Stimulated activated CD8-positive, alpha-beta memory T cell treated with anti-CD3 and anti-CD28 coated beads, Interleukin-15, amount 100 ng/mL, for 4 hours (primary cell): ENCODE results near the gene ELOB.
"Not testable (repeated sequence)": the region's sequence is repeated elsewhere in the genome, so short reads cannot be mapped to it uniquely, and the experiment has no call there.

Source experiments
- DNase-seq, 2 donors: peaks; one replicate each; pipeline ENCODE4 v3.0.0-alpha.2; 2020; ENCODE audit warnings: low read depth in 2 of 2

Gene ELOB

GRCh38 chr16:2748757-2749455 lies 28.2 kb downstream of the ELOB start:
- no peak for DNase-seq

DNA sequence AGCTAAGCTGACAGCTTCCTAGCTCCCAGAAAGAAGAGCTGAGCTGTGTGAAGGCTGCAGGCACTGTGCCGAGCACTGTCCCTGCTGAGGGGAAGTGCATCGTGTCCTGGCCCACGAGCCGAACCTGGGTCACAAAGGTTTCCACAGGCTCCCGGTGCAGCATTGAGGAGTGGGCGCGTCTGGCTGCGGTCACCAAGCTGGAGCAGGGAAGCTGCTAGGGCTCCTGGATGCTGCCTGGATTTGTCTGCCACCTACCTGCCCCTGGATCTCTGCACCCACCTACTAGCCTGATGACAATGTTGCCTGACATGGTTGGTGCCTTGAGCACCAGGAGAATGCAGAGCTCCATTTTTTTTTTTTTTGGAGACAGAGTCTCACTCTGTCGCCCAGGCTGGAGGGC lies 31.1 kb downstream of the ELOB start:
- no peak for DNase-seq

GRCh38 chr16:2745116-2745890 lies 31.8 kb downstream of the ELOB start:
- DNase-seq, result no peak

DNA sequence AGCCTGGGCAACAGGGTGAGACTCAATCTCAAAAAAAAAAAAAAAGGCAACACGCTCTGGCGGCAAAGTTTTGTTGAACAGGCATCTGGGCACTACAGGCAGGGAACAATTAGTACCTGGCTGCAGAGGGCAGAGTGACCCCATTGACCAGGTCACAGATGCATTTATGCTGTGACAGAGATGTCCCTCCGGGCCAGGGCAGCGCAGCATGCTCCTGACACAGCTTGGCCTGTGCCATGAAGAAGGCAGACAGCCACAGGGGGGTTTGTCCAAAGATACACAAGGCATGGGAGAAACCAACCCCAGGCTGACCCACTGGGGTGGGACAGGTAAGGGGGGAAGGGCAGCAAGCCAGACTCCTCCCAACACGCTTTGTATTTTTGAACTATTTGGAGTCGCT lies 32.4 kb downstream of the ELOB start:
- no peak for DNase-seq

- DNase-seq, result no peak
Measured at GRCh38 chr16:2743007-2743810, 33.9 kb downstream of the ELOB start.

DNA sequence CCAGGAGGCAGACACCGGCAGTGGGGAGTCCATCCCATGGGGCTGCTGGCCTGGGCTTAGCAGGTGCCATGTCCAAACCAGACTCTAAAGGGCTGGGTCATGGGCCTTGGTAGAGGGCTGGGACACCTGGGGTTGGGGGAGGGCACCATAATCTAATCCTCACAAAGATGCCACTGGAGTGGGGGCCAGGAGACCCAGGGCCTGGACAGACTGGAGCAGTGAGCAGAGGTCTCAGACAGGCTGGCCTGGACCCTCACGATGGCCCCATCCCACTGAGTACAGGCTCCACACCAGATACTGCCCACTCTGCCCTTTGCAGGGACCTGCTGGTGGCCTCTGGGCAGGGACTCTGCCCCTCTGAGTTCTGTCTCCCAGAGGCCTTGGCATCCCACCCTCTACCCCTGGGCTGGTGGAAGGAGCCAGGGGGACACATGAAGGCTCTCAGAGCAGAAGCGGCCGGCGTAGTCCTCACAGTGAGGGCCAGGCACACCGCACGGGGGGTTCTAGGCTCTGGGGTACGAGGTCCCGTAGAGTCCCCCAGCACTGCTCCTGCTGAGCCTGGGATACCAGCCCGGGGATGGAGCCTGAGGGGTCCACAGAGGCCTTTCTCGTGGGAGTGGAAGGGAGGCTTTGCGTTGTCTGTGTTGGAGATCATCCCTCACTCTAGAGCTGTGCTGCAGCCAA lies 34.6 kb downstream of the ELOB start:
- DNase-seq, result no peak

GRCh38 chr16:2741168-2741567 lies 35.9 kb downstream of the ELOB start:
- no peak for DNase-seq

GRCh38 chr16:2740476-2740875 lies 36.6 kb downstream of the ELOB start:
- DNase-seq, result no peak

DNA sequence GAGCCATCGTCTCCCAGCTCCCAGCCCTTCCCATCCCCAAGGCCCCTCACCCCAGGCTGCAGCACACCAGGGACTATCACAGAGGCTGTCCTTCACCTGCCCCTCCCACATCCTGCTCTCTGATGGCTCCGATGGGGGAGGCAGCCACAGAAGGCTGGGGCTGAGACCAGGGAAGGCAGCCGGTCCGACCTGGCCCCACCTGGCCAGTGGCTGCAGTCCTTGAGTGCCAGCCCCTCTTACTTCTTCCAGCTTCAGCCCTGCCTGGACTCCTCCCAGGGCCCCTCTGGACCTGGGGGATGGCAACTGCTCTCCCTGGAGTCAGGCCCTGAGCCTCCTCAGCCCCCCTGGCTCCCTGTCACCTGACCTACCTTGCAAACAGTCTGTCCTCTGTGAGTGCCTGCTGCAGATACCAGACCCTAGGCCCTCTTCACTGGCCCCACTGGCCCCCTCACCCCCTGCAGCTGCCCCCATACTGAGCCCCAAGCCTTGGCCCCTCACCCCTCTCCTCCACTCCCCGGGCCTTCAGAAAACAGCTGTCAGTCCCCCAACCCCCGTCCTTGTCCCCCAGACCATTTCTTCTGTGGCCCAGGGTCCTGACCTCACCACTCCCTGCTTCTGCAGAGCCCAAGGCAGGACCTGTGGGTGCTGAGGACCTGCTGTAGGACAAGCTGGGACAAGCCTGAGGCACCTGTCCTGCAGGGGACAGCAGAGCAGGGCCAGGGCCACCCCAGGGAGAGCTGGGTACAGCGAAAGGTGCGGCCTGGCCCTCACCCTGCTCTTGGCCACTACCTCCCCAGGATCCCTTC lies 37.3 kb downstream of the ELOB start:
- no peak for DNase-seq

- no peak for DNase-seq
Measured at GRCh38 chr16:2738615-2739014, 38.5 kb downstream of the ELOB start.

DNA sequence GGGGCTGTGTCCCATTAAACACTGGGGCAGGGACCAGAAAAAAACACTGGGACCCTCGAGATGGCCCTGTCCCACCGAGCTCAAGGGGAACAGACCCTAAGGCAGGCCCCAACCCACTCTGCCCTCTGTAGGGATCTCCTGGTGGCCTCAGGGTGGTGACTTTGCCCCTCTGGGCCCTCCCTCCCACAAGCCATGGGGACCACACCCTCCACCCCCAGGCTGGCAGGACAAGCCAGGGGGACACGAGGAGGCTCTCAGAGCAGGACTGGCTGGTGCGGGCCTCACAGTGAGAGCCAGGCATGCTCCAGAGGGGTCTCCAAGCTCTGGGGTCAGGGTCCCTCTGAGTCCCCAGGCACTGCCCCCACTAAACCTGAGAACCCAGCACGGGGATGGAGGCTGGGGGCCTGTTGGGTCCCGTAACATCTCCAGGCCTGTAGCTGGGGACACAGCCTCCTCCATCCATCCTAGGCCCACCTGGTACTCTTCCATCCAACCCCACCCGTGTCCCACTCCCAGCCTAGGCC lies 39.1 kb downstream of the ELOB start:
- DNase-seq, result no peak

GRCh38 chr16:2737238-2737605 lies 39.9 kb downstream of the ELOB start:
- DNase-seq, result no peak

GRCh38 chr16:2736476-2737237 lies 40.4 kb downstream of the ELOB start:
- no peak for DNase-seq

DNA sequence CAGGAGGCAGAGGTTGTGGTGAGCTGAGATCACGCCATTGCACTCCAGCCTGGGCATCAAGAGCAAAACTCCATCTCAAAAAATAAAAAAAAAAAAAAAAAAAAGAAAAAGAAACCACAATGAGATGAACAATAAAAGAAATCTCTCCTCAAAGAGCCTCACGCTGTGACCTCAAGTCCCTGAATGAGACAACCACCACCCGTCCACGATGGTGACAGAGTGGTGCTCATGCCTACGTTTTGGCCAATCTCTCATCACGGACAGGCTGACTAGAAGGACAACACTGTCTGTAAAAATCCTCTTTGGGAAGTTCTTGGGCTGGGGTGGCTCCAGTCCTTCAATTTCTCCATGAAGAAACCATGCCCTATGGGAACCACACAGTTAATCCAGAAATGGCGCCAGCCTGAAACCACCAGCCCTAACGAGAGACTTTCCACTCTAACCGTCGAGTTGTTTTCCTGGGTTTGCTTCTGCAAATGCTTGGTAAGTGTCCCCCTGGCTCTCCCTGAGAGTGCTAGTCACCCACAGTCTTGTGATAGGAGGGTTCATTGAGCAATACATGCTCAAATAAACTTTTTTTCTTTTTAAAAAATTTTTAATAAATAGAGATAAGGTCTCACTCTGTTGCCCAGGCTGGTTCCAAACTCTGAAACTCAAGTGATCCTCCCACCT lies 42.1 kb downstream of the ELOB start:
- no peak for DNase-seq

DNA sequence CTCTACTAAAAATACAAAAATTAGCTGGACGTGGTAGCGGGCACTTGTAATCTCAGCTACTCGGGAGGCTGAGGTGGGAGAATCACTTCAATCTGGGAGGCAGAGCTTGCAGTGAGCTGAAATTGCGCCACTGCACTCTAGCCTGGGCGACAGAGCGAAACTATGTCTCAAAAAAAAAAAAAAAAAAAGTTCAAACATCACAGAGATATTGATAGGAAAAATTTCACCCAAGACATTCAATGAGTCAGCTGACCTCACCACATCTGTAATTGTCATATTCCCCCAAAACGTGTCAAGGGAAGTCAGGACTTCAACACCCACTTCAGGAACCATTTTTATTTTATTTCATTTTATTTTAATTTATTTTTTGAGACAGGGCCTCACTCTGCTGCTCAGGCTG lies 49.0 kb downstream of the ELOB start:
- no peak for DNase-seq

- no peak for DNase-seq
Measured at GRCh38 chr16:2726923-2727322, 50.2 kb downstream of the ELOB start.

- DNase-seq, result no peak
Measured at GRCh38 chr16:2724816-2725348, 52.2 kb downstream of the ELOB start.

GRCh38 chr16:2724088-2724676 lies 52.9 kb downstream of the ELOB start:
- no peak for DNase-seq

DNA sequence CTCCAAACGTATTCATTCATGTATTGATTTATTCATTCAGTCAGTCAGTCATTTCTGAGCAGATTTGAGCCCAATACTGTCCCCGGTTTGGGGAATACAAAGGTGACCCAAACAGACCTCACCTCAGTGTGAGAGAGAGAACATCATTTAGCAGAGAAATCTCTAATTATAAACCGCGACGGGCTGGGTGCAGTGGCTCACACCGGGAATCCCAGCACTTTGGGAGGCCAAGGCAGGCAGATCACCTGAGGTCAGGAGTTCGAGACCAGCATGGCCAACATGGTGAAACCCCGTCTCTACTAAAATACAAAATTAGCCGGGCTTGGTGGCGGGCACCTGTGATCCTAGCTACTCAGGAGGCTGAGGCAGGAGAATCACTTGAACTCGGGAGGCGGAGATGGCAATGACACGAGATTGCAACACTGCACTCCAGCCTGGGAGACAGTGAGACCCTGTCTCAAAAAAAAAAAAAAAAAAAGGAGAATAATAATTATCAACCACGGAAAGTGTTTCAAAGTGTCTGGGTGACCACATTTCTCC lies 55.4 kb downstream of the ELOB start:
- DNase-seq, result not testable (repeated sequence)
